Body of pancreas (tissue), 4 donors: Measurements from ENCODE around the gene KCNJ6.

ENCODE experiments used
- POLR2A ChIP-seq, 3 donors: fragments of 450-650 bp; IDR thresholded peaks; one replicate each; pipeline ENCODE4 v1.6.1; 2016; ENCODE audit warnings: antibody characterized with exemption in 3 of 3, mild to moderate bottlenecking in 2 of 3
- TF ChIP-seq, protein P1 (sequence below), 7 experiments: fragments of 450-650 bp in 4 of 7; fragments of 200-600 bp in 3 of 7; sonication (generic) in 3 of 7; IDR thresholded peaks; one replicate each; pipeline ENCODE4 v1.5.1; 2016 to 2019; ENCODE audit warnings: antibody characterized with exemption in 7 of 7

DNA sequence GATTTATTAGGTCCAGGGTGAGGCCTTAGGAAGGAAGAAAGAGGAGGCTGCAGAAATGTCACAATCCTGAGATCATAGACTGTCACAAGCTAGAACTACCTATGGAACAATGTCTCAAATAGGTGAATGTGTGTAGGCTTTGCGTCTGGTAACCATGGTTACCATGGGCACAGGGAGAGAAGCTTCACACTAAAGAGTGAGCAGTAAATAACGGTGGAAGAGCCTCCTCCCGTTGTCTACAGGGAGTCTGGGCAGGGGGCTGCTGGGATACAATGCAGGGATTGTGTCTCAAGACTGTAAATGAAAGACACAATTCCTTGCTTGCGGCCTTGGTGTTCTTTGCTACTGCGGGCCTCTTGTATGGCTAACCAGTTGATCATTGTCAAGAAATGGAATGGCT is 28.2 kb upstream of the KCNJ6 start:
- TF ChIP-seq, protein P1, sequence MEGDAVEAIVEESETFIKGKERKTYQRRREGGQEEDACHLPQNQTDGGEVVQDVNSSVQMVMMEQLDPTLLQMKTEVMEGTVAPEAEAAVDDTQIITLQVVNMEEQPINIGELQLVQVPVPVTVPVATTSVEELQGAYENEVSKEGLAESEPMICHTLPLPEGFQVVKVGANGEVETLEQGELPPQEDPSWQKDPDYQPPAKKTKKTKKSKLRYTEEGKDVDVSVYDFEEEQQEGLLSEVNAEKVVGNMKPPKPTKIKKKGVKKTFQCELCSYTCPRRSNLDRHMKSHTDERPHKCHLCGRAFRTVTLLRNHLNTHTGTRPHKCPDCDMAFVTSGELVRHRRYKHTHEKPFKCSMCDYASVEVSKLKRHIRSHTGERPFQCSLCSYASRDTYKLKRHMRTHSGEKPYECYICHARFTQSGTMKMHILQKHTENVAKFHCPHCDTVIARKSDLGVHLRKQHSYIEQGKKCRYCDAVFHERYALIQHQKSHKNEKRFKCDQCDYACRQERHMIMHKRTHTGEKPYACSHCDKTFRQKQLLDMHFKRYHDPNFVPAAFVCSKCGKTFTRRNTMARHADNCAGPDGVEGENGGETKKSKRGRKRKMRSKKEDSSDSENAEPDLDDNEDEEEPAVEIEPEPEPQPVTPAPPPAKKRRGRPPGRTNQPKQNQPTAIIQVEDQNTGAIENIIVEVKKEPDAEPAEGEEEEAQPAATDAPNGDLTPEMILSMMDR (IDR thresholded peaks at IDR 0.05) = no peak
- TF ChIP-seq POLR2A (IDR thresholded peaks at IDR 0.05) = no peak
